H1 (cell line): Measurements from ENCODE around the gene EML1. TPM values are rescaled to one million over a fixed set of nuclear protein-coding genes. Genes with fewer than 3 reads are reported as not detected.

Experiments used
- BRCA1 ChIP-seq: IDR thresholded peaks from 2 replicates; pipeline ENCODE4 v1.6.1; 2012; ENCODE audit warnings: low read depth, low read length, improper control_type of control experiment
- JUN ChIP-seq: IDR thresholded peaks from 2 replicates; pipeline ENCODE4 v1.6.1; 2011; ENCODE audit warnings: low read depth, mild to moderate bottlenecking, improper control_type of control experiment, low read length
- SIRT6 ChIP-seq: IDR thresholded peaks from one replicate; pipeline ENCODE4 v1.7.1; 2012; ENCODE audit warnings: low read length, inconsistent platforms
- SIX5 ChIP-seq: IDR thresholded peaks from 2 replicates; pipeline ENCODE4 v1.6.1; 2011; ENCODE audit warnings: mild to moderate bottlenecking, low read depth, low read length
- TAF7 ChIP-seq: optimal IDR thresholded peaks from 2 replicates; pipeline ENCODE3; 2011; ENCODE audit warnings: low read depth, mild to moderate bottlenecking, inconsistent platforms, low read length, moderate library complexity, borderline replicate concordance
- polyA plus RNA-seq, 7 experiments: library from polyadenylated mRNA; depleted of rRNA in 3 of 7; stranded (reverse) in 5 of 7; unstranded in 2 of 7; fragments of >200 nt in 5 of 7; fragments of 200-250 nt in 2 of 7; gene quantifications; 1 replicate in 5 of 7; 2 replicates in 1 of 7; 4 replicates in 1 of 7; pipeline versions ENCODE4 v1.2.1 to v1.2.3, GENCODE V29; 2011 to 2013; ENCODE audit warnings: missing spikeins in 2 of 7, mixed read lengths in 2 of 7
- total RNA-seq: library from RNA; stranded (reverse); fragmentation: NEBNext Ultra II Directional; extraction: Animal tissue kit (Norgen Biotek cat#: 25700); gene quantifications from 2 replicates; pipeline ENCODE4 v1.2.1, GENCODE V29; 2021
- TF ChIP-seq, protein P1 (sequence below), 3 experiments: IDR thresholded peaks; 1 replicate in 2 of 3; 2 replicates in 1 of 3; pipeline versions ENCODE4 v1.5.1 to v1.6.1; 2011; ENCODE audit warnings: low read length in 3 of 3, mild to moderate bottlenecking in 3 of 3, inconsistent platforms in 2 of 3, low read depth in 1 of 3, moderate library complexity in 1 of 3; ENCODE audit not compliant: insufficient read depth in 1 of 3; ENCODE audit errors: control extremely low read depth in 1 of 3
- TF ChIP-seq, protein P2 (sequence below): IDR thresholded peaks from 2 replicates; pipeline ENCODE4 v1.6.1; 2012; ENCODE audit warnings: inconsistent platforms

Gene EML1
- total and polyA plus RNA-seq, 2 of the 8 experiments (the other 6 are each of a cell fraction or from before 2014, with no cell fraction given), result 11.1 to 24.7 TPM

DNA sequence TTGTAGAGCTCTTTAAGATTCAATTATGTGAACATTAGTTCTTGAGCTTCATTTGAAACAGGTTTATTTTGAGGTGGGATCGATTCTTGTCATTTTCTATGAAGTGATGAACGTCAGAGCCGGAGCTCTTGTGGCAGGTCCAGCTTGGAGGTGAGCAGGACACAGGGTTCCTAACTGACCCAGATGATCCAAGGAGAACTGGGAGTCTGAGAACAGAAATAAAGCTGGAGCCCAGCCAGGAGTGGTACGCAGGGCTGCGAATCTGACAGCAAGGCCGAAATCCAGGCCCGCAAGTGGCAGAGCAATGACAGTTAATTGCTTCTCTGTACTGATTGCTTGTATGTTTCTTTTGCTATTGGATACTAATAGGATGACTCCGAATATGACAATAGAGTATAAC lies 46.5 kb downstream of the EML1 start (continued):
- TF ChIP-seq, protein P1, sequence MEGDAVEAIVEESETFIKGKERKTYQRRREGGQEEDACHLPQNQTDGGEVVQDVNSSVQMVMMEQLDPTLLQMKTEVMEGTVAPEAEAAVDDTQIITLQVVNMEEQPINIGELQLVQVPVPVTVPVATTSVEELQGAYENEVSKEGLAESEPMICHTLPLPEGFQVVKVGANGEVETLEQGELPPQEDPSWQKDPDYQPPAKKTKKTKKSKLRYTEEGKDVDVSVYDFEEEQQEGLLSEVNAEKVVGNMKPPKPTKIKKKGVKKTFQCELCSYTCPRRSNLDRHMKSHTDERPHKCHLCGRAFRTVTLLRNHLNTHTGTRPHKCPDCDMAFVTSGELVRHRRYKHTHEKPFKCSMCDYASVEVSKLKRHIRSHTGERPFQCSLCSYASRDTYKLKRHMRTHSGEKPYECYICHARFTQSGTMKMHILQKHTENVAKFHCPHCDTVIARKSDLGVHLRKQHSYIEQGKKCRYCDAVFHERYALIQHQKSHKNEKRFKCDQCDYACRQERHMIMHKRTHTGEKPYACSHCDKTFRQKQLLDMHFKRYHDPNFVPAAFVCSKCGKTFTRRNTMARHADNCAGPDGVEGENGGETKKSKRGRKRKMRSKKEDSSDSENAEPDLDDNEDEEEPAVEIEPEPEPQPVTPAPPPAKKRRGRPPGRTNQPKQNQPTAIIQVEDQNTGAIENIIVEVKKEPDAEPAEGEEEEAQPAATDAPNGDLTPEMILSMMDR (IDR thresholded peaks at IDR 0.05; ENCODE audit: control extremely low read depth in 1 of 3, insufficient read depth in 1 of 3, low read depth in 1 of 3, low read length in 3 of 3), result no peak
- TF ChIP-seq, protein P2, sequence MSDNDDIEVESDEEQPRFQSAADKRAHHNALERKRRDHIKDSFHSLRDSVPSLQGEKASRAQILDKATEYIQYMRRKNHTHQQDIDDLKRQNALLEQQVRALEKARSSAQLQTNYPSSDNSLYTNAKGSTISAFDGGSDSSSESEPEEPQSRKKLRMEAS, result no peak
- TF ChIP-seq TAF7, result no peak
- no peak for TF ChIP-seq BRCA1
- no peak for TF ChIP-seq JUN
- TF ChIP-seq SIX5, result no peak
- TF ChIP-seq SIRT6, result no peak
